Epithelial cell of proximal tubule (primary cell): Measurements from ENCODE around the gene TNFRSF18. TPM values are rescaled to one million over a fixed set of nuclear protein-coding genes. Genes with fewer than 3 reads are reported as not detected.

ENCODE experiments used
- DNase-seq: peaks from one replicate; pipeline ENCODE4 v3.0.0-alpha.2; 2011; ENCODE audit warnings: low read depth
- H3K4me3 ChIP-seq: 2 replicates; pipeline ENCODE4 v1.5.1; 2011; ENCODE audit warnings: low read depth, mild to moderate bottlenecking, low read length
- CTCF ChIP-seq: conservative IDR thresholded peaks from 2 replicates; pipeline ENCODE4 v1.5.1; 2012; ENCODE audit warnings: low read depth, mild to moderate bottlenecking, low read length
- total RNA-seq: library from RNA; depleted of rRNA; stranded (reverse); fragments of >200 nt; gene quantifications from 2 replicates; pipeline ENCODE4 v1.2.3, GENCODE V29; 2015

The TNFRSF18 gene
- total RNA-seq, 1 donor from 2014 or later = 3.1 TPM

GRCh38 chr1:1153874-1154273 lies 52.5 kb downstream of the TNFRSF18 start:
- DNase-seq = no peak
- no peak overlapping the region for H3K4me3 ChIP-seq
- no peak for TF ChIP-seq CTCF

Other genes starting within 250 kb of the TNFRSF18 start
- gene NOC2L, start 247.3 kb downstream of the TNFRSF18 start, total RNA-seq = 73.9 and 132 TPM in 2 replicates
- 11.9 and 33.3 TPM in 2 replicates for gene KLHL17, start 246.0 kb downstream of the TNFRSF18 start, total RNA-seq
- 3.1 and 6.8 TPM in 2 replicates for gene PLEKHN1, start 240.1 kb downstream of the TNFRSF18 start, total RNA-seq
- gene PERM1, start 224.5 kb downstream of the TNFRSF18 start, total RNA-seq = not detected in 2 replicates
- gene HES4, start 206.5 kb downstream of the TNFRSF18 start, total RNA-seq = 141 and 193 TPM in 2 replicates
- gene ISG15, start 193.1 kb downstream of the TNFRSF18 start, total RNA-seq = 66.0 and 75.6 TPM in 2 replicates
- 261 and 462 TPM in 2 replicates for gene AGRN, start 186.5 kb downstream of the TNFRSF18 start, total RNA-seq
- gene RNF223, start 132.3 kb downstream of the TNFRSF18 start, total RNA-seq = 0.36 and 1.6 TPM in 2 replicates
- 20.2 and 24.9 TPM in 2 replicates for gene C1orf159, start 90.5 kb downstream of the TNFRSF18 start, total RNA-seq
- not detected in 2 replicates for gene TTLL10, start 32.7 kb downstream of the TNFRSF18 start, total RNA-seq
- 0.36 and 0.40 TPM in 2 replicates for gene TNFRSF4, start 7.6 kb upstream of the TNFRSF18 start, total RNA-seq
- 149 and 156 TPM in 2 replicates for gene SDF4, start 25.4 kb upstream of the TNFRSF18 start, total RNA-seq
- 34.1 and 36.6 TPM in 2 replicates for gene B3GALT6, start 25.6 kb upstream of the TNFRSF18 start, total RNA-seq
- 1.7 and 5.1 TPM in 2 replicates for gene C1QTNF12, start 40.1 kb upstream of the TNFRSF18 start, total RNA-seq
- gene UBE2J2, start 67.3 kb upstream of the TNFRSF18 start, total RNA-seq = 49.3 and 84.1 TPM in 2 replicates
- 0.14 and 1.5 TPM in 2 replicates for gene SCNN1D, start 73.8 kb upstream of the TNFRSF18 start, total RNA-seq
- 21.8 and 29.1 TPM in 2 replicates for gene ACAP3, start 101.3 kb upstream of the TNFRSF18 start, total RNA-seq
- 46.5 and 92.7 TPM in 2 replicates for gene PUSL1, start 102.0 kb upstream of the TNFRSF18 start, total RNA-seq
- 58.7 and 118 TPM in 2 replicates for gene INTS11, start 118.1 kb upstream of the TNFRSF18 start, total RNA-seq
- 40.1 and 42.4 TPM in 2 replicates for gene CPTP, start 118.2 kb upstream of the TNFRSF18 start, total RNA-seq
- not detected in 2 replicates for gene TAS1R3, start 124.7 kb upstream of the TNFRSF18 start, total RNA-seq
- 78.6 and 113 TPM in 2 replicates for gene DVL1, start 142.8 kb upstream of the TNFRSF18 start, total RNA-seq
- gene MXRA8, start 152.0 kb upstream of the TNFRSF18 start, total RNA-seq = 43.2 and 137 TPM in 2 replicates
- 258 and 347 TPM in 2 replicates for gene AURKAIP1, start 168.6 kb upstream of the TNFRSF18 start, total RNA-seq
- 47.3 and 96.3 TPM in 2 replicates for gene CCNL2, start 192.7 kb upstream of the TNFRSF18 start, total RNA-seq
- 150 and 246 TPM in 2 replicates for gene MRPL20, start 200.7 kb upstream of the TNFRSF18 start, total RNA-seq
- gene ANKRD65, start 214.7 kb upstream of the TNFRSF18 start, total RNA-seq = 2.7 and 4.0 TPM in 2 replicates
- 41.6 and 56.3 TPM in 2 replicates for gene VWA1, start 229.1 kb upstream of the TNFRSF18 start, total RNA-seq
- gene ATAD3C, start 243.1 kb upstream of the TNFRSF18 start, total RNA-seq = under 0.01 and 0.36 TPM in 2 replicates